ENCODE measurements around the gene PDE4D. TPM values are rescaled to one million over a fixed set of nuclear protein-coding genes. Genes with fewer than 3 reads are reported as not detected.

The PDE4D gene
- total and polyA plus RNA-seq, 2 donors (not counting 1 experiment from before 2014, with no cell fraction given), result 14.9 to 171 TPM

DNA sequence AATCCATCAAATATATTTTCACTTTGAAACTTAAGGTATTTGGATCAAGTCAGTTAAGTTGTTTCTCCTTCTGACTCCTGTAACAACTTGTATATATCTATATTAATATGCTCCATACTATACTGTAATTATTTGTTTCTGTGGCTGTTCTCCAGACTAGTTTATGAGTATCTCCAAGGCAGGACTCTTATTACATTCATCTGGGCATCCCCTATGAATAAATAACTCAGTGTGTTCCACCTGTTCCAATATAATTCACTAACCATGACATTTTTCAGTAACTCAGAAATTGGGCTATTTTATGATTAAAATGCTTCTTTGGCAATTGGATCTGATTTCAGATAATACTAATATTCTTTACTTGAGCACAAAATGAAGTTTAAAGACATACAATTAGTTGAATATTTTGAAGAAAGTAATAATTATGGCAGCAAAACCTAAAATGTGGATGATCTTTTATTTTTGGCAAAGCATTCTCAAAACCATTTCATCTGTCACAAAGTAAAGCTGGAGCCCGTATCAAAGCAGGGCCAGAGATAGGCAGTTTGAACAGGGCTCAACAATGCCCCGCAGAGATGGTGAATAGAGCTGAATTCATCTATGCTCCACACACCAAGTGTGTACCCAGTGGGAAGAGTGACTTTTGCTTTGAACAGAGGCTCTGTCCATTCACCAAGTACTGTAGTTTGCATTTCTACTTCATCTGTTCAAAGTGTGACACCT lies 314.3 kb downstream of the PDE4D start:
- Histone ChIP-seq H3K9ac (ENCODE audit: low read length) (no peak overlapping the region), H3K79me2 (ENCODE audit: control insufficient read depth, insufficient read depth, low read length) (no peaks in the 10 kb centered on the region), H3K27ac (ENCODE audit: low read length in 2 of 2) (no peak overlapping the region), H3K36me3 (replicated peaks in 1 of 2; ENCODE audit: control extremely low read depth in 1 of 2, control insufficient read depth in 1 of 2, extremely low read depth in 1 of 2, insufficient read depth in 2 of 2, low read length in 1 of 2) (no peaks in the 10 kb centered on the region), H2AFZ (ENCODE audit: insufficient read depth, low read depth, low read length, poor library complexity, severe bottlenecking) (no peak overlapping the region), H4K20me1 (ENCODE audit: control insufficient read depth, insufficient read depth, low read length, poor library complexity, severe bottlenecking) (no peaks in the 10 kb centered on the region), H3K4me2 (replicated peaks; ENCODE audit: low read depth, low read length, poor library complexity, severe bottlenecking) (no peak overlapping the region), H3K4me1 (ENCODE audit: control insufficient read depth in 2 of 2, insufficient read depth in 2 of 2, low read length in 2 of 2) (peaks cover 4% of the 10 kb centered on the region in 2 donors), H3K4me3 (ENCODE audit: control extremely low read depth in 1 of 5, extremely low read depth in 1 of 5, insufficient read depth in 1 of 5, low read depth in 2 of 5, low read length in 4 of 5) (no peak overlapping the region), H3K27me3 (replicated peaks in 1 of 4; ENCODE audit: control extremely low read depth in 1 of 4, control insufficient read depth in 3 of 4, insufficient read depth in 4 of 4, low read length in 3 of 4) (no peaks in the 10 kb centered on the region), H3K9me3 (ENCODE audit: control extremely low read depth in 1 of 3, control insufficient read depth in 2 of 3, insufficient read depth in 1 of 3, low read length in 2 of 3) (no peaks in the 10 kb centered on the region)
- WGBS (ENCODE audit: insufficient coverage), result no CpG with 5 or more reads among the region's 2 CpGs
- ChIA-PET CTCF (no interaction called here), POLR2A (no interaction called here)
- TF ChIP-seq, protein P1, sequence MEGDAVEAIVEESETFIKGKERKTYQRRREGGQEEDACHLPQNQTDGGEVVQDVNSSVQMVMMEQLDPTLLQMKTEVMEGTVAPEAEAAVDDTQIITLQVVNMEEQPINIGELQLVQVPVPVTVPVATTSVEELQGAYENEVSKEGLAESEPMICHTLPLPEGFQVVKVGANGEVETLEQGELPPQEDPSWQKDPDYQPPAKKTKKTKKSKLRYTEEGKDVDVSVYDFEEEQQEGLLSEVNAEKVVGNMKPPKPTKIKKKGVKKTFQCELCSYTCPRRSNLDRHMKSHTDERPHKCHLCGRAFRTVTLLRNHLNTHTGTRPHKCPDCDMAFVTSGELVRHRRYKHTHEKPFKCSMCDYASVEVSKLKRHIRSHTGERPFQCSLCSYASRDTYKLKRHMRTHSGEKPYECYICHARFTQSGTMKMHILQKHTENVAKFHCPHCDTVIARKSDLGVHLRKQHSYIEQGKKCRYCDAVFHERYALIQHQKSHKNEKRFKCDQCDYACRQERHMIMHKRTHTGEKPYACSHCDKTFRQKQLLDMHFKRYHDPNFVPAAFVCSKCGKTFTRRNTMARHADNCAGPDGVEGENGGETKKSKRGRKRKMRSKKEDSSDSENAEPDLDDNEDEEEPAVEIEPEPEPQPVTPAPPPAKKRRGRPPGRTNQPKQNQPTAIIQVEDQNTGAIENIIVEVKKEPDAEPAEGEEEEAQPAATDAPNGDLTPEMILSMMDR (IDR thresholded peaks at IDR 0.05), result no peak
- no peak for TF ChIP-seq EZH2 (IDR thresholded peaks at IDR 0.05; ENCODE audit: borderline replicate concordance, insufficient read depth, low read depth, low read length, poor library complexity, severe bottlenecking)
- Mint-ChIP-seq H3K27ac (no peak overlapping the region), H3K4me1 (peaks cover 13% of the 10 kb centered on the region), H3K4me3 (no peak overlapping the region), H3K27me3 (no peaks in the 10 kb centered on the region), H3K9me3 (ENCODE audit: insufficient read depth) (no peaks in the 10 kb centered on the region)
- DNase-seq, result no peak
- intact Hi-C loops (cut with micrococcal nuclease), result loop anchor here (2.0 kb wide), 1 partner anchor 14 kb away; no protein-coding TSS in a partner anchor
- no peak for ATAC-seq (ENCODE audit: low read depth)

DNA sequence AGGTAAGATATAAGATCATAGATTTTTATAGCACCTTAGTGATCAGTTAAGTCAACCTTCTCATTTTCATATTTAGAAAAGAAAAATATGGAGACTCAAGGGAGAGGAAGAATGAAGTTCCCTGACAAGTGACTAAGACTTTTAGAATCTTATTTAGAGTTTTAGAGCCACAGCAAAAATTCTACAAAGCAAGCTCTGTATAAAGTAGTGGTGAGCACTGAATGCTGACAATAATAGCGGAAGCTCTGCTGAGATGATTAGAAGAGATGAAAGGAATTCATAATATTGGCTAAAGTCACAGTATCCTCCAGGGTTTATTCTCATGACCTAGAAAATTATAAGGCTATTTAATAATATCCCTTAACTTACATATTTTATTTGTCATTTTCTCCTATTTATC lies 316.0 kb downstream of the PDE4D start:
- Histone ChIP-seq H2AFZ (ENCODE audit: insufficient read depth, low read depth, low read length, poor library complexity, severe bottlenecking) (no peak overlapping the region), H3K4me2 (replicated peaks; ENCODE audit: low read depth, low read length, poor library complexity, severe bottlenecking) (no peak overlapping the region), H3K4me3 (ENCODE audit: control extremely low read depth in 1 of 5, extremely low read depth in 1 of 5, insufficient read depth in 1 of 5, low read depth in 2 of 5, low read length in 4 of 5) (no peak overlapping the region), H3K36me3 (replicated peaks in 1 of 2; ENCODE audit: control extremely low read depth in 1 of 2, control insufficient read depth in 1 of 2, extremely low read depth in 1 of 2, insufficient read depth in 2 of 2, low read length in 1 of 2) (no peaks in the 10 kb centered on the region), H3K27ac (ENCODE audit: low read length in 2 of 2) (no peak overlapping the region), H3K79me2 (ENCODE audit: control insufficient read depth, insufficient read depth, low read length) (no peaks in the 10 kb centered on the region), H4K20me1 (ENCODE audit: control insufficient read depth, insufficient read depth, low read length, poor library complexity, severe bottlenecking) (no peaks in the 10 kb centered on the region), H3K9ac (ENCODE audit: low read length) (no peak overlapping the region), H3K4me1 (ENCODE audit: control insufficient read depth in 2 of 2, insufficient read depth in 2 of 2, low read length in 2 of 2) (peaks cover 5% of the 10 kb centered on the region in 2 donors), H3K27me3 (replicated peaks in 1 of 4; ENCODE audit: control extremely low read depth in 1 of 4, control insufficient read depth in 3 of 4, insufficient read depth in 4 of 4, low read length in 3 of 4) (no peaks in the 10 kb centered on the region), H3K9me3 (ENCODE audit: control extremely low read depth in 1 of 3, control insufficient read depth in 2 of 3, insufficient read depth in 1 of 3, low read length in 2 of 3) (no peaks in the 10 kb centered on the region)
- no peak overlapping the region for H3K27ac Mint-ChIP-seq
- no peak for ATAC-seq (ENCODE audit: low read depth)
- no peak overlapping the region for H3K4me3 Mint-ChIP-seq
- no peaks in the 10 kb centered on the region for H3K9me3 Mint-ChIP-seq (ENCODE audit: insufficient read depth)
- no peaks in the 10 kb centered on the region for H3K27me3 Mint-ChIP-seq
- peaks cover 13% of the 10 kb centered on the region for H3K4me1 Mint-ChIP-seq
- CTCF ChIA-PET, result interaction anchor here (1.0 to 1.5 kb wide), 2 partner anchors 14 to 189 kb away, joined by 3 read pairs; no protein-coding TSS in a partner anchor
- POLR2A ChIA-PET, result no interaction called here
- TF ChIP-seq, protein P1 (IDR thresholded peaks at IDR 0.05), result no peak
- no peak for TF ChIP-seq EZH2 (IDR thresholded peaks at IDR 0.05; ENCODE audit: borderline replicate concordance, insufficient read depth, low read depth, low read length, poor library complexity, severe bottlenecking)
- intact Hi-C loops (cut with micrococcal nuclease), result no loop called here
- no peak for DNase-seq
- no CpG with 5 or more reads among the region's 1 CpG for WGBS (ENCODE audit: insufficient coverage)
